A549 (cell line): Measurements from ENCODE around the gene N4BP2. TPM values are rescaled to one million over a fixed set of nuclear protein-coding genes. Genes with fewer than 3 reads are reported as not detected.

Experiments
- ATAC-seq, 2 experiments: fragments of 200-7000 bp in 1 of 2; fragments of >200 bp in 1 of 2; cut with Nextera tagmentation in 1 of 2; cut with Tn5 transposase in 1 of 2; 3 replicates each; pipeline versions ENCODE4 v1.8.0 to v1.9.1; 2018 to 2020; ENCODE audit warnings: mild to moderate bottlenecking in 1 of 2, moderate library complexity in 1 of 2
- CTCF ChIA-PET: fragments of 300-600 bp; sonication (Branson Sonifier 250); formaldehyde crosslinking; extraction: SDS; loops from one replicate; lab custom pipeline; 2021; ENCODE audit warnings: antibody characterized with exemption, inconsistent platforms; lab: Yijun Ruan, JAX
- POLR2A ChIA-PET: fragments of 350-600 bp; formaldehyde crosslinking; extraction: SDS; loops from one replicate; lab custom pipeline; 2021; ENCODE audit warnings: antibody characterized with exemption, inconsistent platforms; lab: Yijun Ruan, JAX
- DNase-seq, 2 experiments: peaks; one replicate each; pipeline versions ENCODE4 v3.0.0 to v3.0.0-alpha.2; 2011 to 2016; ENCODE audit warnings: low read depth in 1 of 2, low spot score in 1 of 2
- FAIRE-seq: peaks from 2 replicates; lab custom pipeline; 2011; peaks lifted over from hg19 to GRCh38; lab: Jason Lieb, UNC
- H3K27ac ChIP-seq, 2 experiments: fragments of >200 bp; sonication (Bioruptor Twin); formaldehyde crosslinking; 3 replicates each; pipeline ENCODE4 v1.5.1; 2016 to 2017
- H3K4me1 ChIP-seq: fragments of >200 bp; sonication (Bioruptor Twin); formaldehyde crosslinking; 3 replicates; pipeline ENCODE4 v1.6.1; 2016
- H3K4me2 ChIP-seq: fragments of >200 bp; sonication (Bioruptor Twin); formaldehyde crosslinking; 3 replicates; pipeline ENCODE4 v1.6.1; 2016
- H3K4me3 ChIP-seq: fragments of >200 bp; sonication (Bioruptor Twin); formaldehyde crosslinking; 3 replicates; pipeline ENCODE4 v1.5.1; 2016
- H3K9me3 ChIP-seq: fragments of >200 bp; sonication (Bioruptor Twin); formaldehyde crosslinking; 3 replicates; pipeline ENCODE4 v1.6.1; 2016
- BHLHE40 ChIP-seq: IDR thresholded peaks from 2 replicates; pipeline ENCODE4 v1.6.1; 2012; ENCODE audit warnings: low read depth, low read length, inconsistent platforms
- CHD2 ChIP-seq: fragments of 150-350 bp; IDR thresholded peaks from 2 replicates; pipeline ENCODE4 v1.6.1; 2014; ENCODE audit warnings: low read length; ENCODE audit not compliant: partially characterized antibody
- EHMT2 ChIP-seq: fragments of 200-600 bp; sonication (generic); IDR thresholded peaks from 2 replicates; pipeline ENCODE4 v1.6.1; 2016; ENCODE audit warnings: antibody characterized with exemption, low read depth, mild to moderate bottlenecking, moderate library complexity
- FOSB ChIP-seq: fragments of 250-450 bp; sonication (Bioruptor Pico); IDR thresholded peaks from 2 replicates; pipeline ENCODE4 v1.5.0; 2020; ENCODE audit warnings: mild to moderate bottlenecking, moderate library complexity
- GATA3 ChIP-seq: IDR thresholded peaks from 2 replicates; pipeline ENCODE4 v1.6.1; 2012; ENCODE audit warnings: borderline replicate concordance
- HOXB13 ChIP-seq: fragments of 250-450 bp; sonication (Bioruptor Pico); IDR thresholded peaks from 2 replicates; pipeline ENCODE4 v1.5.0; 2020; ENCODE audit warnings: low read depth, mild to moderate bottlenecking, moderate library complexity
- JUNB ChIP-seq: fragments of >200 bp; sonication (Bioruptor Twin); formaldehyde crosslinking; IDR thresholded peaks from 2 replicates; pipeline ENCODE4 v1.6.1; 2016
- KDM1A ChIP-seq: fragments of 200-600 bp; sonication (generic); IDR thresholded peaks from 2 replicates; pipeline ENCODE4 v1.6.1; 2016; ENCODE audit warnings: low read depth, mild to moderate bottlenecking
- MYC ChIP-seq: IDR thresholded peaks from 2 replicates; pipeline ENCODE4 v1.6.1; 2012; ENCODE audit warnings: mild to moderate bottlenecking, inconsistent platforms, low read length, improper control_type of control experiment, borderline replicate concordance
- PHF8 ChIP-seq: fragments of 200-600 bp; sonication (generic); IDR thresholded peaks from 2 replicates; pipeline ENCODE4 v1.6.1; 2016; ENCODE audit warnings: low read depth, mild to moderate bottlenecking, antibody characterized with exemption, moderate library complexity, borderline replicate concordance
- POLR2A ChIP-seq: IDR thresholded peaks from 2 replicates; pipeline ENCODE4 v1.6.1; 2012; ENCODE audit warnings: mild to moderate bottlenecking, low read length
- RARB ChIP-seq: fragments of 250-450 bp; sonication (Bioruptor Pico); IDR thresholded peaks from 2 replicates; pipeline ENCODE4 v1.8.0; 2021; ENCODE audit warnings: mild to moderate bottlenecking, moderate library complexity
- RCOR1 ChIP-seq: fragments of 150-350 bp; IDR thresholded peaks from 2 replicates; pipeline ENCODE4 v1.6.1; 2014; ENCODE audit warnings: antibody characterized with exemption, low read length, low read depth
- SMC3 ChIP-seq: fragments of >200 bp; sonication (Bioruptor Twin); formaldehyde crosslinking; IDR thresholded peaks from 3 replicates; pipeline ENCODE4 v1.6.1; 2018; ENCODE audit warnings: inconsistent platforms
- TFCP2L1 ChIP-seq: fragments of 250-450 bp; sonication (Bioruptor Pico); IDR thresholded peaks from 2 replicates; pipeline ENCODE4 v1.5.0; 2021; ENCODE audit warnings: mild to moderate bottlenecking
- ZC3H11A ChIP-seq: fragments of 450-650 bp; IDR thresholded peaks from 2 replicates; pipeline ENCODE4 v1.6.1; 2014; ENCODE audit warnings: antibody characterized with exemption, mild to moderate bottlenecking
- ZSCAN20 ChIP-seq: fragments of 250-450 bp; sonication (Bioruptor Pico); IDR thresholded peaks from 2 replicates; pipeline ENCODE4 v1.8.0; 2022; ENCODE audit warnings: mild to moderate bottlenecking, moderate library complexity
- WGBS: methylation state at CpG from one replicate; pipeline ENCODE4 v1.1.6; 2017; ENCODE audit errors: missing lambda C conversion rate; 5-methylcytosine and 5-hydroxymethylcytosine counted together
- polyA plus RNA-seq, 4 experiments: library from polyadenylated mRNA; depleted of rRNA in 3 of 4; stranded (reverse); fragments of >200 nt; fragmentation: RNase III in 1 of 4; extraction: RNeasy Plus Mini Kit Qiagen cat#74134 plus additional on column Dnase treatment in 1 of 4; gene quantifications; 2 replicates in 3 of 4; 3 replicates in 1 of 4; pipeline ENCODE4 v1.2.3, GENCODE V29; 2011 to 2017
- TF ChIP-seq, protein P1 (sequence below): fragments of >200 bp; sonication (Bioruptor Twin); formaldehyde crosslinking; IDR thresholded peaks from 3 replicates; pipeline ENCODE4 v1.5.1; 2016
- TF ChIP-seq, protein P2 (sequence below): fragments of 150-350 bp; IDR thresholded peaks from 2 replicates; pipeline ENCODE4 v1.6.1; 2014; ENCODE audit warnings: low read depth, mild to moderate bottlenecking, low read length
- TF ChIP-seq, protein P3 (sequence below): IDR thresholded peaks from 2 replicates; pipeline ENCODE4 v1.6.1; 2012; ENCODE audit warnings: low read depth, borderline replicate concordance
- TF ChIP-seq, protein P4 (sequence below): fragments of 450-650 bp; IDR thresholded peaks from 2 replicates; pipeline ENCODE4 v1.6.1; 2014; ENCODE audit warnings: antibody characterized with exemption

Gene N4BP2
- polyA plus RNA-seq, 2 of the 4 experiments (the other 2 are of a cell fraction) = 2.7 to 10.4 TPM

- TF ChIP-seq, protein P1, sequence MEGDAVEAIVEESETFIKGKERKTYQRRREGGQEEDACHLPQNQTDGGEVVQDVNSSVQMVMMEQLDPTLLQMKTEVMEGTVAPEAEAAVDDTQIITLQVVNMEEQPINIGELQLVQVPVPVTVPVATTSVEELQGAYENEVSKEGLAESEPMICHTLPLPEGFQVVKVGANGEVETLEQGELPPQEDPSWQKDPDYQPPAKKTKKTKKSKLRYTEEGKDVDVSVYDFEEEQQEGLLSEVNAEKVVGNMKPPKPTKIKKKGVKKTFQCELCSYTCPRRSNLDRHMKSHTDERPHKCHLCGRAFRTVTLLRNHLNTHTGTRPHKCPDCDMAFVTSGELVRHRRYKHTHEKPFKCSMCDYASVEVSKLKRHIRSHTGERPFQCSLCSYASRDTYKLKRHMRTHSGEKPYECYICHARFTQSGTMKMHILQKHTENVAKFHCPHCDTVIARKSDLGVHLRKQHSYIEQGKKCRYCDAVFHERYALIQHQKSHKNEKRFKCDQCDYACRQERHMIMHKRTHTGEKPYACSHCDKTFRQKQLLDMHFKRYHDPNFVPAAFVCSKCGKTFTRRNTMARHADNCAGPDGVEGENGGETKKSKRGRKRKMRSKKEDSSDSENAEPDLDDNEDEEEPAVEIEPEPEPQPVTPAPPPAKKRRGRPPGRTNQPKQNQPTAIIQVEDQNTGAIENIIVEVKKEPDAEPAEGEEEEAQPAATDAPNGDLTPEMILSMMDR = no peak
- TF ChIP-seq KDM1A = no peak
- TF ChIP-seq EHMT2 = no peak
Measured at GRCh38 chr4:40114206-40114605, 57.6 kb downstream of the N4BP2 start (continued).

GRCh38 chr4:40118861-40119260 lies 62.2 kb downstream of the N4BP2 start:
- no peak for FAIRE-seq
- Histone ChIP-seq H3K4me2 (no peak overlapping the region), H3K27ac (no peak overlapping the region), H3K9me3 (no peaks in the 10 kb centered on the region), H3K4me3 (no peak overlapping the region), H3K4me1 (peaks cover 9% of the 10 kb centered on the region; the same call in 1 of the 3 replicates)
- WGBS = 79% methylated on average over 1 of the region's 1 CpG
- no peak for DNase-seq
- TF ChIP-seq, protein P2, sequence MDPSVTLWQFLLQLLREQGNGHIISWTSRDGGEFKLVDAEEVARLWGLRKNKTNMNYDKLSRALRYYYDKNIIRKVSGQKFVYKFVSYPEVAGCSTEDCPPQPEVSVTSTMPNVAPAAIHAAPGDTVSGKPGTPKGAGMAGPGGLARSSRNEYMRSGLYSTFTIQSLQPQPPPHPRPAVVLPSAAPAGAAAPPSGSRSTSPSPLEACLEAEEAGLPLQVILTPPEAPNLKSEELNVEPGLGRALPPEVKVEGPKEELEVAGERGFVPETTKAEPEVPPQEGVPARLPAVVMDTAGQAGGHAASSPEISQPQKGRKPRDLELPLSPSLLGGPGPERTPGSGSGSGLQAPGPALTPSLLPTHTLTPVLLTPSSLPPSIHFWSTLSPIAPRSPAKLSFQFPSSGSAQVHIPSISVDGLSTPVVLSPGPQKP = no peak
- TF ChIP-seq RCOR1 = no peak
- no peak for TF ChIP-seq JUNB
- no peak for TF ChIP-seq TFCP2L1 (CRISPR knock-in tag)
- TF ChIP-seq FOSB = no peak
- no peak for TF ChIP-seq GATA3
- TF ChIP-seq, protein P3, sequence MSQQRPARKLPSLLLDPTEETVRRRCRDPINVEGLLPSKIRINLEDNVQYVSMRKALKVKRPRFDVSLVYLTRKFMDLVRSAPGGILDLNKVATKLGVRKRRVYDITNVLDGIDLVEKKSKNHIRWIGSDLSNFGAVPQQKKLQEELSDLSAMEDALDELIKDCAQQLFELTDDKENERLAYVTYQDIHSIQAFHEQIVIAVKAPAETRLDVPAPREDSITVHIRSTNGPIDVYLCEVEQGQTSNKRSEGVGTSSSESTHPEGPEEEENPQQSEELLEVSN = no peak
- no peak for TF ChIP-seq HOXB13
- TF ChIP-seq CHD2 = no peak
- no peak for TF ChIP-seq RARB
- TF ChIP-seq ZSCAN20 (CRISPR knock-in tag) = no peak
- TF ChIP-seq SMC3 = no peak
- TF ChIP-seq, protein P4, sequence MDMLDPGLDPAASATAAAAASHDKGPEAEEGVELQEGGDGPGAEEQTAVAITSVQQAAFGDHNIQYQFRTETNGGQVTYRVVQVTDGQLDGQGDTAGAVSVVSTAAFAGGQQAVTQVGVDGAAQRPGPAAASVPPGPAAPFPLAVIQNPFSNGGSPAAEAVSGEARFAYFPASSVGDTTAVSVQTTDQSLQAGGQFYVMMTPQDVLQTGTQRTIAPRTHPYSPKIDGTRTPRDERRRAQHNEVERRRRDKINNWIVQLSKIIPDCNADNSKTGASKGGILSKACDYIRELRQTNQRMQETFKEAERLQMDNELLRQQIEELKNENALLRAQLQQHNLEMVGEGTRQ = no peak
- no peak for TF ChIP-seq MYC
- no peak for TF ChIP-seq PHF8
- no peak for TF ChIP-seq BHLHE40
- POLR2A ChIA-PET = no interaction called here
- CTCF ChIA-PET = interaction anchor here (1.5 kb wide), 1 partner anchor 191 kb away, joined by 3 read pairs; no protein-coding TSS in a partner anchor
- no peak for ATAC-seq

- no peak for DNase-seq
- Histone ChIP-seq H3K9me3 (no peaks in the 10 kb centered on the region), H3K4me2 (no peak overlapping the region), H3K4me1 (peaks cover 9% of the 10 kb centered on the region; the same call in 1 of the 3 replicates), H3K4me3 (no peak overlapping the region), H3K27ac (no peak overlapping the region)
- TF ChIP-seq ZC3H11A (no peak), GATA3 (no peak), HOXB13 (no peak), POLR2A (no peak)
- TF ChIP-seq, protein P1 = no peak
- POLR2A ChIA-PET = no interaction called here
- no peak for FAIRE-seq
- CTCF ChIA-PET = interaction anchor here (1.5 kb wide), 1 partner anchor 190 kb away, joined by 3 read pairs; no protein-coding TSS in a partner anchor
- no peak for ATAC-seq
- 96% methylated on average over 3 of the region's 3 CpGs for WGBS
Measured at GRCh38 chr4:40119344-40119743, 62.7 kb downstream of the N4BP2 start.
